WI38 (cell line): Measurements from ENCODE around the gene OR7G2.
"Not testable (repeated sequence)": the region's sequence is repeated elsewhere in the genome, so short reads cannot be mapped to it uniquely, and the experiment has no call there.

ENCODE experiments used
- H3K4me3 ChIP-seq: 2 replicates; pipeline ENCODE4 v1.5.1; 2011; ENCODE audit warnings: low read depth, mild to moderate bottlenecking, control low read depth, low read length
- CTCF ChIP-seq: IDR thresholded peaks from 2 replicates; pipeline ENCODE4 v1.5.1; 2012; ENCODE audit warnings: low read depth, mild to moderate bottlenecking, control low read depth, low read length

OR7G2 gene

GRCh38 chr19:9075064-9075949, 32.0 kb downstream of the OR7G2 start:
- no peak overlapping the region for H3K4me3 ChIP-seq
- no peak for TF ChIP-seq CTCF

GRCh38 chr19:9073806-9074205, 33.5 kb downstream of the OR7G2 start:
- no peak overlapping the region for H3K4me3 ChIP-seq
- no peak for TF ChIP-seq CTCF

- H3K4me3 ChIP-seq: not testable (repeated sequence)
These were observed 35.6 kb downstream of the OR7G2 start for GRCh38 chr19:9071720-9072119.

GRCh38 chr19:9070066-9070465, 37.2 kb downstream of the OR7G2 start:
- TF ChIP-seq CTCF: no peak
- no peak overlapping the region for H3K4me3 ChIP-seq

GRCh38 chr19:9065457-9066014, 41.7 kb downstream of the OR7G2 start:
- TF ChIP-seq CTCF: no peak
- no peak overlapping the region for H3K4me3 ChIP-seq

- H3K4me3 ChIP-seq: no peak overlapping the region
- TF ChIP-seq CTCF: no peak
These were observed 45.4 kb downstream of the OR7G2 start for GRCh38 chr19:9061879-9062278.

- no peak overlapping the region for H3K4me3 ChIP-seq
- no peak for TF ChIP-seq CTCF
These were observed 46.5 kb downstream of the OR7G2 start for GRCh38 chr19:9060564-9061340.
